SU-DHL-6 (cell line): ENCODE measurements around the gene DUSP6.

ENCODE experiments used
- EZH2phosphoT487 ChIP-seq: fragments of 200-600 bp; sonication (generic), shearing (Covaris generic); conservative IDR thresholded peaks from 2 replicates; pipeline ENCODE4 v1.6.1; 2018; ENCODE audit warnings: mild to moderate bottlenecking, antibody characterized with exemption, low read length, moderate library complexity, mixed read lengths
- TF ChIP-seq, protein P1 (sequence below): fragments of 200-600 bp; sonication (generic); IDR thresholded peaks from one replicate; pipeline ENCODE4 v1.5.1; 2017; ENCODE audit warnings: antibody characterized with exemption, mild to moderate bottlenecking, low read length, moderate library complexity; ENCODE audit not compliant: insufficient read depth, poor library complexity, severe bottlenecking

DNA sequence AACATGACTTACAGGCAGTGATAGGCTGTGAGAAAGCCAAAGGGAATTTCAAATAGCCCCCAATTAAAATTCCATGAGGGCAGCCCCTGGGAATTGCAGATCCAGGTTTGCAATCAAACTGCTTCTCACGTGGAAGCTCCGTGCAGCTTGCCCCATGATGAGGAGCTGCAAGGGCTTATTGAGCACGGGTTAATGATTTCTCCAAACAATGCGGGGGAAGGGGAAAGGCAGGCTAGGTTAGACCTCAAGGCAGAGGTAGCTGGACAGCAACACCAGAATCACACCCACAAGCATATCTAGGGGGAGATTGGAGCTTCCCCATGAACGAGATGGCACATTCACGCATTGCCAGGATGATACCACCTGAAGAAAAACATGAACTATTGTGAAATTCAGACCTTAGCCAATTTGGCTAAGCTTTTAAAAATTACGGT is 5.0 kb upstream of the DUSP6 start:
- TF ChIP-seq, protein P1, sequence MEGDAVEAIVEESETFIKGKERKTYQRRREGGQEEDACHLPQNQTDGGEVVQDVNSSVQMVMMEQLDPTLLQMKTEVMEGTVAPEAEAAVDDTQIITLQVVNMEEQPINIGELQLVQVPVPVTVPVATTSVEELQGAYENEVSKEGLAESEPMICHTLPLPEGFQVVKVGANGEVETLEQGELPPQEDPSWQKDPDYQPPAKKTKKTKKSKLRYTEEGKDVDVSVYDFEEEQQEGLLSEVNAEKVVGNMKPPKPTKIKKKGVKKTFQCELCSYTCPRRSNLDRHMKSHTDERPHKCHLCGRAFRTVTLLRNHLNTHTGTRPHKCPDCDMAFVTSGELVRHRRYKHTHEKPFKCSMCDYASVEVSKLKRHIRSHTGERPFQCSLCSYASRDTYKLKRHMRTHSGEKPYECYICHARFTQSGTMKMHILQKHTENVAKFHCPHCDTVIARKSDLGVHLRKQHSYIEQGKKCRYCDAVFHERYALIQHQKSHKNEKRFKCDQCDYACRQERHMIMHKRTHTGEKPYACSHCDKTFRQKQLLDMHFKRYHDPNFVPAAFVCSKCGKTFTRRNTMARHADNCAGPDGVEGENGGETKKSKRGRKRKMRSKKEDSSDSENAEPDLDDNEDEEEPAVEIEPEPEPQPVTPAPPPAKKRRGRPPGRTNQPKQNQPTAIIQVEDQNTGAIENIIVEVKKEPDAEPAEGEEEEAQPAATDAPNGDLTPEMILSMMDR: no peak
- TF ChIP-seq EZH2phosphoT487: no peak
